RWPE1 (cell line): ENCODE results near the gene SNX11.

Source experiments
- CTCF ChIA-PET: fragments of 350-600 bp; sonication (Branson Sonifier 250); formaldehyde crosslinking; extraction: SDS; loops from one replicate; lab custom pipeline; 2021; lab: Yijun Ruan, JAX
- POLR2A ChIA-PET: fragments of 400-600 bp; formaldehyde crosslinking; extraction: SDS; loops from one replicate; lab custom pipeline; 2020; ENCODE audit warnings: antibody characterized with exemption; ENCODE audit not compliant: low non-redundant PET; lab: Yijun Ruan, JAX
- DNase-seq: peaks from one replicate; pipeline ENCODE4 v3.0.0; 2012; ENCODE audit warnings: low spot score
- H3K27ac ChIP-seq: fragments of 450-650 bp; 2 replicates; pipeline ENCODE4 v1.5.1; 2017
- TF ChIP-seq, protein P1 (sequence below): fragments of 450-650 bp; conservative IDR thresholded peaks from 2 replicates; pipeline ENCODE4 v1.5.1; 2017; ENCODE audit warnings: low read depth, mild to moderate bottlenecking

Gene SNX11

DNA sequence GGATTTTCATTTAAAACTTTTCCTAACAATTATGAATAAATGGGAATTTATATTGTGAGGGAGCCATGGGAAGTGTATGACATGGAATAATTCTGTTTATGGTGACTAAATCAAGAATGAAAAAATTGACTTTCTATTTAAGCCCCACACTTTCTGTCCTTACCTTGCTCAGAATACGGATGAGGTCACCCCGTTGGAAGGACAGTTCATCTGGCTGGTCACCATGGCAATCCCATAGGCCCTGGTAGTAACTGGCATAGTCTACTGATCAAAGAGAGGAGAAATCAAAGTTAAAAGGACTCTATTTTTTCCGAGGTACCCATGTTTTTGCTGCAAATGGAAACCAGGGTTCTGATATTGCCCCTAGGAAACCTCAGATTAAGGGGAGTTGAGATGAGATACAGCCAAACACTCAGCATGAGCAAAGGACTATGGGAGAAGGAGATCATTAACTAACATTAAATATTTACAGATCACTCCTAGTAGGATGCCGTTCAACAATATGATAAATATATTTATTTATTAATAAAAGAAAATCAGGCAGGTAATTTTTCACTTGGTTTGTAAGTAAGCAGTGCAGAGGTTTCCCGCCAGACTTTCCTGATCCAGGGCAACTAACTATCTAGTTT, 54.9 kb downstream of the SNX11 start:
- TF ChIP-seq, protein P1, sequence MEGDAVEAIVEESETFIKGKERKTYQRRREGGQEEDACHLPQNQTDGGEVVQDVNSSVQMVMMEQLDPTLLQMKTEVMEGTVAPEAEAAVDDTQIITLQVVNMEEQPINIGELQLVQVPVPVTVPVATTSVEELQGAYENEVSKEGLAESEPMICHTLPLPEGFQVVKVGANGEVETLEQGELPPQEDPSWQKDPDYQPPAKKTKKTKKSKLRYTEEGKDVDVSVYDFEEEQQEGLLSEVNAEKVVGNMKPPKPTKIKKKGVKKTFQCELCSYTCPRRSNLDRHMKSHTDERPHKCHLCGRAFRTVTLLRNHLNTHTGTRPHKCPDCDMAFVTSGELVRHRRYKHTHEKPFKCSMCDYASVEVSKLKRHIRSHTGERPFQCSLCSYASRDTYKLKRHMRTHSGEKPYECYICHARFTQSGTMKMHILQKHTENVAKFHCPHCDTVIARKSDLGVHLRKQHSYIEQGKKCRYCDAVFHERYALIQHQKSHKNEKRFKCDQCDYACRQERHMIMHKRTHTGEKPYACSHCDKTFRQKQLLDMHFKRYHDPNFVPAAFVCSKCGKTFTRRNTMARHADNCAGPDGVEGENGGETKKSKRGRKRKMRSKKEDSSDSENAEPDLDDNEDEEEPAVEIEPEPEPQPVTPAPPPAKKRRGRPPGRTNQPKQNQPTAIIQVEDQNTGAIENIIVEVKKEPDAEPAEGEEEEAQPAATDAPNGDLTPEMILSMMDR, result no peak
- H3K27ac ChIP-seq, result no peak overlapping the region
- DNase-seq, result no peak
- ChIA-PET POLR2A (no interaction called here), CTCF (no interaction called here)

DNA sequence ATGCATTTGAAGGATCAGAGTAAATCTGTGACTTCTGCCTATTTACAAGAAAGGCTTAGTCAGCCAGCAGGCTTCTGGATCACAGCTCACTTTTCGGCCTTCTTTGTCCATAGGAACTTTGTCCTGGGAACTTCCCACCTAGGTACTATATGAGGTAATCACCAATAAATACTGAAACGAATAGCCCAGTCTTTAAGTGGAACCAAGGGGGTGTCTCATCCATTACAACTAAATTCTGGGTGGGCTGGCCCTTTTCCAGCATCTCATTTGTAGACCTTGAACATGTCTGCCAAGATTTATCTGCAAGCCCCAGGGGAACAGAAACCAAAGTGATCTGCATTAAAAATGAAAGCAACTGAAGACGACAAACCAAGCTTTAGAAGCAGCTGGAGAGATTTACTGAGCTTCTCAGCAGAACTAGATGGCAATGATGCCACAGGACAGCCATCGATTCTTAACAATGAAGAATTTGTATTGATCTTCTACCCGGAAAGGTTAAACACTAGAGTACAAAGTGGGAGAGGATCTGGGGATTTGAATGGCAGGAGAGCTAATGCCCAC, 55.5 kb downstream of the SNX11 start:
- CTCF ChIA-PET, result no interaction called here
- POLR2A ChIA-PET, result no interaction called here
- no peak for DNase-seq
- H3K27ac ChIP-seq, result no peak overlapping the region
- TF ChIP-seq, protein P1, result no peak

GRCh38 chr17:48163809-48164208, 56.2 kb downstream of the SNX11 start:
- CTCF ChIA-PET, result no interaction called here
- no peak overlapping the region for H3K27ac ChIP-seq
- no peak for DNase-seq
- POLR2A ChIA-PET, result no interaction called here
- TF ChIP-seq, protein P1, result no peak

DNA sequence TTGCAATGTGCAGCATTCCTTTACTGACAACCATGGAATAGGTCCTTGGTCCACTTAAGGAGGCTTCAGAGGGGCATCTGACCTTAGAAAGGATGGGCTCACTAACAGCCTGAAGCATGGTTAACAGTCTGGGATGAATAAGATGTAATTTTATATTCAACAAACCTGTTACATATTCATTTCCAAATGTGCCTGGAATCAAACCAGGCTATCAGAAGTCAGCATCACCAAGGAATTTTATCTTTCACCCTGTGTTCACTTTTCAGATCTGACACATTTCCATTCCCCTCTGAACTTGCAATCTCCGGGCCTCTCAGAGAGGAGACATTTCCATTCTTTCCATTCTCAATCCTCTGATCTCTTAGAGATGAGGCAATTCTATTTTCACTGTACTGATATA, 62.4 kb downstream of the SNX11 start:
- H3K27ac ChIP-seq, result no peak overlapping the region
- ChIA-PET CTCF (no interaction called here), POLR2A (no interaction called here)
- no peak for DNase-seq
- TF ChIP-seq, protein P1, result no peak
